ENCODE measurements around the gene CRYBB3.

The CRYBB3 gene

GRCh38 chr22:25212337-25212736 lies 12.7 kb downstream of the CRYBB3 start:
- Histone ChIP-seq H3K9me3 (ENCODE audit: control insufficient read depth, low read length) (no peaks in the 10 kb centered on the region), H2AK5ac (ENCODE audit: low read length, severe bottlenecking) (no peak overlapping the region), H2BK12ac (ENCODE audit: low read length in 2 of 2) (no peak overlapping the region), H4K8ac (ENCODE audit: low read length) (no peak overlapping the region), H2BK15ac (ENCODE audit: low read depth, poor library complexity, severe bottlenecking) (no peak overlapping the region), H4K91ac (ENCODE audit: low read length) (no peak overlapping the region), H2AFZ (ENCODE audit: low read depth, low read length) (no peak overlapping the region), H3K4ac (ENCODE audit: low read depth in 1 of 2, low read length in 2 of 2) (no peak overlapping the region), H3K4me2 (ENCODE audit: low read length, poor library complexity, severe bottlenecking) (no peak overlapping the region), H2BK5ac (ENCODE audit: low read depth, low read length, poor library complexity, severe bottlenecking) (no peak overlapping the region), H3K27ac (ENCODE audit: low read length, poor library complexity, severe bottlenecking) (no peak overlapping the region), H3K36me3 (ENCODE audit: control insufficient read depth in 1 of 2, insufficient read depth in 2 of 2, low read depth in 1 of 2, low read length in 2 of 2) (no peaks in the 10 kb centered on the region), H3K9ac (ENCODE audit: low read length) (no peak overlapping the region), H3K4me3 (ENCODE audit: insufficient read depth in 1 of 2, low read depth in 1 of 2, low read length in 2 of 2) (no peak overlapping the region), H3K79me1 (replicated peaks; ENCODE audit: low read length, poor library complexity, severe bottlenecking) (no peaks in the 10 kb centered on the region), H3K14ac (ENCODE audit: low read length in 2 of 2) (no peak overlapping the region), H3K23ac (ENCODE audit: low read length in 2 of 2) (no peak overlapping the region), H3K4me1 (ENCODE audit: control insufficient read depth, insufficient read depth, low read depth, low read length) (no peaks in the 10 kb centered on the region), H2BK120ac (ENCODE audit: low read depth, low read length) (no peak overlapping the region), H3K27me3 (ENCODE audit: control insufficient read depth in 1 of 2, insufficient read depth in 1 of 2, low read length in 2 of 2) (peaks cover 0 to 11% of the 10 kb centered on the region in 2 experiments), H3K18ac (ENCODE audit: low read depth in 1 of 2, low read length in 2 of 2) (no peak overlapping the region)
- no peak for DNase-seq
- WGBS, result 69% methylated on average over 3 of the region's 3 CpGs

- H2BK12ac ChIP-seq (ENCODE audit: low read length in 2 of 2), result no peak overlapping the region
- H3K4ac ChIP-seq (ENCODE audit: low read depth in 1 of 2, low read length in 2 of 2), result no peak overlapping the region
- H2BK15ac ChIP-seq (ENCODE audit: low read depth, poor library complexity, severe bottlenecking), result no peak overlapping the region
- H2BK5ac ChIP-seq (ENCODE audit: low read depth, low read length, poor library complexity, severe bottlenecking), result no peak overlapping the region
- no peak overlapping the region for H3K18ac ChIP-seq (ENCODE audit: low read depth in 1 of 2, low read length in 2 of 2)
- no peak overlapping the region for H2AK5ac ChIP-seq (ENCODE audit: low read length, severe bottlenecking)
- no peaks in the 10 kb centered on the region for H3K9me3 ChIP-seq (ENCODE audit: control insufficient read depth, low read length)
- H3K14ac ChIP-seq (ENCODE audit: low read length in 2 of 2), result no peak overlapping the region
- no peaks in the 10 kb centered on the region for H3K79me1 ChIP-seq (replicated peaks; ENCODE audit: low read length, poor library complexity, severe bottlenecking)
- no peaks in the 10 kb centered on the region for H3K4me1 ChIP-seq (ENCODE audit: control insufficient read depth, insufficient read depth, low read depth, low read length)
- no peak overlapping the region for H3K9ac ChIP-seq (ENCODE audit: low read length)
- no peak overlapping the region for H2BK120ac ChIP-seq (ENCODE audit: low read depth, low read length)
- WGBS, result 70% methylated on average over 3 of the region's 3 CpGs
- DNase-seq, result no peak
- no peak overlapping the region for H4K8ac ChIP-seq (ENCODE audit: low read length)
- H3K27me3 ChIP-seq (ENCODE audit: control insufficient read depth in 1 of 2, insufficient read depth in 1 of 2, low read length in 2 of 2), result peaks cover 0 to 11% of the 10 kb centered on the region in 2 experiments
- no peak overlapping the region for H2AFZ ChIP-seq (ENCODE audit: low read depth, low read length)
- H3K4me3 ChIP-seq (ENCODE audit: insufficient read depth in 1 of 2, low read depth in 1 of 2, low read length in 2 of 2), result no peak overlapping the region
- no peak overlapping the region for H4K91ac ChIP-seq (ENCODE audit: low read length)
- H3K36me3 ChIP-seq (ENCODE audit: control insufficient read depth in 1 of 2, insufficient read depth in 2 of 2, low read depth in 1 of 2, low read length in 2 of 2), result no peaks in the 10 kb centered on the region
- no peak overlapping the region for H3K4me2 ChIP-seq (ENCODE audit: low read length, poor library complexity, severe bottlenecking)
- H3K23ac ChIP-seq (ENCODE audit: low read length in 2 of 2), result no peak overlapping the region
- H3K27ac ChIP-seq (ENCODE audit: low read length, poor library complexity, severe bottlenecking), result no peak overlapping the region
Measured at GRCh38 chr22:25213221-25213620, 13.6 kb downstream of the CRYBB3 start.

- Histone ChIP-seq H4K8ac (ENCODE audit: low read length) (no peak overlapping the region), H2BK15ac (ENCODE audit: low read depth, poor library complexity, severe bottlenecking) (no peak overlapping the region), H3K23ac (ENCODE audit: low read length in 2 of 2) (no peak overlapping the region), H2BK12ac (ENCODE audit: low read length in 2 of 2) (no peak overlapping the region), H3K36me3 (ENCODE audit: control insufficient read depth in 1 of 2, insufficient read depth in 2 of 2, low read depth in 1 of 2, low read length in 2 of 2) (no peaks in the 10 kb centered on the region), H2AFZ (ENCODE audit: low read depth, low read length) (no peak overlapping the region), H3K4me2 (ENCODE audit: low read length, poor library complexity, severe bottlenecking) (no peak overlapping the region), H3K9ac (ENCODE audit: low read length) (no peak overlapping the region), H2AK5ac (ENCODE audit: low read length, severe bottlenecking) (no peak overlapping the region), H3K9me3 (ENCODE audit: control insufficient read depth, low read length) (no peaks in the 10 kb centered on the region), H3K14ac (ENCODE audit: low read length in 2 of 2) (no peak overlapping the region), H3K4me1 (ENCODE audit: control insufficient read depth, insufficient read depth, low read depth, low read length) (no peaks in the 10 kb centered on the region), H3K18ac (ENCODE audit: low read depth in 1 of 2, low read length in 2 of 2) (no peak overlapping the region), H3K27me3 (ENCODE audit: control insufficient read depth in 1 of 2, insufficient read depth in 1 of 2, low read length in 2 of 2) (peaks cover 17 to 33% of the 10 kb centered on the region in 2 experiments), H2BK5ac (ENCODE audit: low read depth, low read length, poor library complexity, severe bottlenecking) (no peak overlapping the region), H3K4ac (ENCODE audit: low read depth in 1 of 2, low read length in 2 of 2) (no peak overlapping the region), H2BK120ac (ENCODE audit: low read depth, low read length) (no peak overlapping the region), H3K27ac (ENCODE audit: low read length, poor library complexity, severe bottlenecking) (no peak overlapping the region), H4K91ac (ENCODE audit: low read length) (no peak overlapping the region), H3K79me1 (replicated peaks; ENCODE audit: low read length, poor library complexity, severe bottlenecking) (no peaks in the 10 kb centered on the region), H3K4me3 (ENCODE audit: insufficient read depth in 1 of 2, low read depth in 1 of 2, low read length in 2 of 2) (no peak overlapping the region)
- WGBS, result 94% methylated on average over 2 of the region's 2 CpGs
- DNase-seq, result no peak
Measured at GRCh38 chr22:25216230-25216629, 16.6 kb downstream of the CRYBB3 start.

DNA sequence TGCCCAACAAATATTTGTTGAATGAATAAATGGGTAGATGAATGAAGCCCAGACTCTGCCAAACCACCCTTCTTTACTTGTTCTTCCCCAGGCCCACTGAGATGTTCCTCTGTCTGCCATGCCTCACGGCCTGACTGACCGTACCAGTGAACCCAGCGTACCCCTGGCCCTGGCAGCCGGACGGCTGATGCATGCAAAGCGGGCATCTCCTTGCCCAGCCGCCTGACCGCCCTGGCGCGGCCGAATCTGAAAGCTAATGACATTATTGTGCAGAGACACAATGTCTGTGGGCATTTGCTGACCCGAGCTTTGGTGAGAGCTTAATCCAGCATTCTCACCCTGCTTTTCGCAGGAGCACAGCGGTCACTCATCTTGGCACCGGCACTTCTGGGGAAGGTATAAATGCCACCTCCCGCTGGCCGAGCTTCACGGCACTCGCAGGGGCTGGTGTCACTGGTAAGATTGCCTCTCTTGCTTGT lies 19.6 kb downstream of the CRYBB3 start, which contains the start of gene CRYBB2:
TSS of gene CRYBB2 (plus strand) at position 429 of the 479 bp plus-strand sequence. CDS start 1,791 bp downstream, outside the sequence.
- H2AK5ac ChIP-seq (ENCODE audit: low read length, severe bottlenecking), result no peak within 1 kb of the TSS
- no peak within 1 kb of the TSS for H2BK15ac ChIP-seq (ENCODE audit: low read depth, poor library complexity, severe bottlenecking)
- H3K36me3 ChIP-seq (ENCODE audit: control insufficient read depth in 1 of 2, insufficient read depth in 2 of 2, low read depth in 1 of 2, low read length in 2 of 2), result no peaks in the 10 kb centered on the region
- no peak within 1 kb of the TSS for H2BK12ac ChIP-seq (ENCODE audit: low read length in 2 of 2)
- H2BK120ac ChIP-seq (ENCODE audit: low read depth, low read length), result no peak within 1 kb of the TSS
- H3K18ac ChIP-seq (ENCODE audit: low read depth in 1 of 2, low read length in 2 of 2), result no peak within 1 kb of the TSS
- no peak within 1 kb of the TSS for H3K4me3 ChIP-seq (ENCODE audit: insufficient read depth in 1 of 2, low read depth in 1 of 2, low read length in 2 of 2)
- no peak within 1 kb of the TSS for H2BK5ac ChIP-seq (ENCODE audit: low read depth, low read length, poor library complexity, severe bottlenecking)
- DNase-seq, result no peak
- no peaks in the 10 kb centered on the region for H3K79me1 ChIP-seq (replicated peaks; ENCODE audit: low read length, poor library complexity, severe bottlenecking)
- no peak within 1 kb of the TSS for H3K4me2 ChIP-seq (ENCODE audit: low read length, poor library complexity, severe bottlenecking)
- H3K4me1 ChIP-seq (ENCODE audit: control insufficient read depth, insufficient read depth, low read depth, low read length), result no peaks in the 10 kb centered on the region
- no peak within 1 kb of the TSS for H3K27ac ChIP-seq (ENCODE audit: low read length, poor library complexity, severe bottlenecking)
- no peak within 1 kb of the TSS for H3K4ac ChIP-seq (ENCODE audit: low read depth in 1 of 2, low read length in 2 of 2)
- no peak within 1 kb of the TSS for H2AFZ ChIP-seq (ENCODE audit: low read depth, low read length)
- no peak within 1 kb of the TSS for H3K14ac ChIP-seq (ENCODE audit: low read length in 2 of 2)
- H3K9ac ChIP-seq (ENCODE audit: low read length), result no peak within 1 kb of the TSS
- H4K8ac ChIP-seq (ENCODE audit: low read length), result no peak within 1 kb of the TSS
- no peaks in the 10 kb centered on the region for H3K9me3 ChIP-seq (ENCODE audit: control insufficient read depth, low read length)
- H3K23ac ChIP-seq (ENCODE audit: low read length in 2 of 2), result no peak within 1 kb of the TSS
- WGBS, result 87% methylated on average over 19 of the region's 19 CpGs
- no peak within 1 kb of the TSS for H4K91ac ChIP-seq (ENCODE audit: low read length)
- H3K27me3 ChIP-seq (ENCODE audit: control insufficient read depth in 1 of 2, insufficient read depth in 1 of 2, low read length in 2 of 2), result peaks cover 24 to 50% of the 10 kb centered on the region in 2 experiments
